A549 treated with CORT108297 at 1 μM for 4 hours (cell line): ENCODE measurements around the gene ADAMTS4. TPM values are rescaled to one million over a fixed set of nuclear protein-coding genes. Genes with fewer than 3 reads are reported as not detected.

Experiments
- total RNA-seq: library from RNA; stranded (reverse); fragments of 200-300 nt; extraction: Qiagen RNA extraction; gene quantifications from 5 replicates; pipeline ENCODE4 v1.2.3, GENCODE V29; 2022

Gene ADAMTS4, protein sequence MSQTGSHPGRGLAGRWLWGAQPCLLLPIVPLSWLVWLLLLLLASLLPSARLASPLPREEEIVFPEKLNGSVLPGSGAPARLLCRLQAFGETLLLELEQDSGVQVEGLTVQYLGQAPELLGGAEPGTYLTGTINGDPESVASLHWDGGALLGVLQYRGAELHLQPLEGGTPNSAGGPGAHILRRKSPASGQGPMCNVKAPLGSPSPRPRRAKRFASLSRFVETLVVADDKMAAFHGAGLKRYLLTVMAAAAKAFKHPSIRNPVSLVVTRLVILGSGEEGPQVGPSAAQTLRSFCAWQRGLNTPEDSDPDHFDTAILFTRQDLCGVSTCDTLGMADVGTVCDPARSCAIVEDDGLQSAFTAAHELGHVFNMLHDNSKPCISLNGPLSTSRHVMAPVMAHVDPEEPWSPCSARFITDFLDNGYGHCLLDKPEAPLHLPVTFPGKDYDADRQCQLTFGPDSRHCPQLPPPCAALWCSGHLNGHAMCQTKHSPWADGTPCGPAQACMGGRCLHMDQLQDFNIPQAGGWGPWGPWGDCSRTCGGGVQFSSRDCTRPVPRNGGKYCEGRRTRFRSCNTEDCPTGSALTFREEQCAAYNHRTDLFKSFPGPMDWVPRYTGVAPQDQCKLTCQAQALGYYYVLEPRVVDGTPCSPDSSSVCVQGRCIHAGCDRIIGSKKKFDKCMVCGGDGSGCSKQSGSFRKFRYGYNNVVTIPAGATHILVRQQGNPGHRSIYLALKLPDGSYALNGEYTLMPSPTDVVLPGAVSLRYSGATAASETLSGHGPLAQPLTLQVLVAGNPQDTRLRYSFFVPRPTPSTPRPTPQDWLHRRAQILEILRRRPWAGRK
- 0.01 TPM in 2 of 5 replicates, not detected in the others for total RNA-seq

DNA sequence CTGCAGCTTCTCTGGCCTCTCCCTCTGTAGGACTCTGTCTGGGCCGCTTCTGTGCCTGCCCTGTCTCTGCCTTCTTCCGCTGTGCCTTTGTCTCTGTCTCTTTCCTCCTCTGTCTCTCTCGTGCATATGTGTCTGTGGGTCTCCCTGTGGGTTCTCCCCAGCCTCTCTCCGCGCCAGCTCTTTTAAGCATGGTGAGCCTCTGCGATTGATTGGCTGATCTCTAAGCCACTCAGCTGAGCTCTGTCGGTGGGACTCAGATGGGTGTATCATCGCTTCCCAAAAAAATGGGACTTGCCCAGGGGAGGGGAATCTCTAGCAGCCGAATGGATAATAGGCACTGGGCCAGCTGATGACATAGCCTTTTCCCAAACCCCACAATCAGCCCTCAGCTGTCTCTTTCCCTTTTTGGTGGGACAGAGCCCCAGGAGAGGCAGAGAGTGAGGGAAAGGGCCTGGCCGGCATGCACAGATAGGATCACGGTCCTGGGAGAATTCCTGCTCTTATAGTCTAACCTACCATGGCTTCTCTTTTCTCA is at the start of gene ADAMTS4:
Gene ADAMTS4 (minus strand): TSS at position 158 of the 535 bp plus-strand sequence. CDS start 427 bp downstream, outside the sequence.

DNA sequence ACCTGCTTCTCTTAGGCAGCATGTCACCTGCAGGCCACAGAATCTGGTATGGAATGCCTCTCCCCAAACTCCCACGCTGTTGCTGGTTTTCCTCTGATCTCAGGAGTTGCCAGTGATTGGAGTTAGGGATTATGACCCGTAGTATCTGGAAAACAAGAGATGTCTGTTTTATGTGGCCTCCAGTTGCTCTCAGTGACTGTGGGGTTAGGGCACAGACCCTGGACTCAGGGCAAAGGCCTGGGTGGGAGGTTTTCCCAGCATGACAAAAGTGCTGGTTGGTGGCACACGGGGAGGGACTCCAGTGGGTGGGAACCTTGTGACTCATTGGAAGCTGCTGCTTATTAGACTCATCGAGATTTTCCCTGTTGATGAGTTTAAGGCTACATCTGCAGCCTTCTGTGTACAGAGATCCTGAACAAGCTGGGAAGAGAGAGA is 39.2 kb upstream of the ADAMTS4 start, which contains the start of gene NR1I3:
Gene NR1I3 (minus strand): TSS at position 165 of the 435 bp plus-strand sequence. CDS start 1,638 bp downstream, outside the sequence.

DNA sequence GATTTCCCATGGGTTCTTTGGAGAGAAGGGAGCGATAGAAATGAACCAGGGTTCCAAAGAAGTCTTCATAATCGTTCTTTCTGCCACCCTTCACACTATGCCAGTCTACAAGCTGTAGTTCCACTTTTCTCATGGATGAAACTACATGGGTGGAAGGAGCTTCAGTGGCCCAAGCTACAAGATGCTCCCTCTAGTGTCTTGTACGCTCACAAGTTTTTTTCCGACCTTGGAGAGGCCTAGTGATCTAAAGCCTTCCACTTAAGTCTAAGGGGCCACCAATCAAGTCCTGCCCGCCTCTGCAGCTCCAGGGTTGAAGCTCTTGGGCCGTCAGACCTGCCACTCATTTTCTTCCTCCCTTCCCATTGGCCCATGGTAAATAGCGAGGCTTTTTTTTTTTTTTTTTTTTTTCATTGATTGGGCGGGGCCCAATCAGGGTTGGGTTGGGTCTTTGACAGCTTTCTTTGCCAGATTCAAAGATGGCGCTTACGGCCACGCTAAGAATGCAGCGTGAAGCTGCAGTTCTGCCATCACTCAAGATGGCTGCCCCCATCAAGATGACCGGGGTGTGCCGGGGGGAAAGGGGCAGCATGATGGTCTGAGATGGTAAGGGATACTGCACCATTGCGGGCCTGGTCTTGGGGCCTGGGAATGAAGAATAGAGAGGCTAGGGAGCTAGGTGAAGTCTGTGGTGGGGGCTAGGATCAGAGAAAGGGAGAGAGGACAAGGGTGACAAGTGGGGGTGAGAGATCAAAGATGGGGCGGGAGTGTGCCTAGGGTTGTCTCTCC is 26.9 kb upstream of the ADAMTS4 start, which contains the start of gene TOMM40L:
Gene TOMM40L (plus strand): TSS at position 527 of the 786 bp plus-strand sequence. CDS start 430 bp downstream, outside the sequence.

DNA sequence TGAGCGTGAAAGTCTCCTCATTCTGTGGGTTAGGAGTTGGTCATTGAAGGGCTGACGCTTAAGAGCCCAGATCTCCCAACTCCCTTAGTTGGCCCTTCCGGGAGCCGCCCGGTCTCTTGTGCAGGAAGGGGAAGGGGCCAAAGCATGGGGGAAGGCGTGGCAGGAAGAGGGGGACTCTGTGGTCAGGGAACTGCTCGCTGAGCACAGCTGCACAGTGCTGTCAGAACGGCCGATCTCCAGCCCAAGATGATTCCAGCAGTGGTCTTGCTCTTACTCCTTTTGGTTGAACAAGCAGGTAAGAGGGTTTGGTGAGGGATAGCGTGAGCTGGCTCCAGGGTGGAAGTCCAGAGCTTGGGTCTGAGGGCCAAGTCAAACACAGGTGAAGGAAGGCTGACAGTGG is 16.2 kb upstream of the ADAMTS4 start, which contains the start of gene FCER1G:
Gene FCER1G (plus strand): TSS at position 220 of the 400 bp plus-strand sequence. CDS start 27 bp downstream, at position 247.

DNA sequence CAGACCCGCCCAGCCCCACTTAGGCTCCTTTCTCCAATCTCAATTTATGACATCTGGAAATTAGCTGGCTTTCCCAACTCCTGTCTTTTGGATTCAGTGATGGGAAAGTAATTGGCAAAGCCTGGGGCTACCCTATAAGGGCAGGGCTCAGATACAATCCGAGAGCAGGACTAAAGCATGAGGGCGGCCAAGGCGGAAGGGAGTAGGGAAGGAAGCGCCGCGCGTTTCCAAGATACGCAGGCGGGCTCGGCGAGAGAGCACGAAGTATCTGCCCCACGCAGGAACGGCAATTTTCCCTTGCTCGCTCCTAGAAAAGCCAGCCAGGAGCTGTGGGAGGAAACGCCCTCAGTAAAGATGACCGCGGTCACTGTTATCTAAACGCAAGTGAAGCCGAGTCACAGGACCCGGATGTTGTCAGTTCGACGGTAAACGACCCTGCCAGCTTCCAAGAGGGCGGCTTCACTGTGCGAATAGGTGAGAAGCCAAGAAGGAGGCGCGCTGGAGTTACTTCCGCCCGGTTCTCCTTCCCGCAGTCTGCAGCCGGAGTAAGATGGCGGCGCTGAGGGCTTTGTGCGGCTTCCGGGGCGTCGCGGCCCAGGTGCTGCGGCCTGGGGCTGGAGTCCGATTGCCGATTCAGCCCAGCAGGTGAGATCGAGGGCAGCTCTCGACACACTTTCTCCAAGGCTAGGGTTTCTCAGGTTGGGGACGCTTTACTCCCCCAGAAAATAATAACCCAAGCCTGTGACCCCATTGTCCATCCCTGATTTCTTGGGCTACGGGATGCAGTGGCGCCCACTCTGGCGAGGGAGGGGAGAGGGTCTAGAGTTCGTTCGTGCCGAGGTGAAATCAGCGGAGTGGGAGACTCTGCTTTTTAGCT is 3.2 kb upstream of the ADAMTS4 start, which contains the start of gene NDUFS2:
Gene NDUFS2 (plus strand): TSS at position 532 of the 877 bp plus-strand sequence. CDS start 19 bp downstream, at position 551.

DNA sequence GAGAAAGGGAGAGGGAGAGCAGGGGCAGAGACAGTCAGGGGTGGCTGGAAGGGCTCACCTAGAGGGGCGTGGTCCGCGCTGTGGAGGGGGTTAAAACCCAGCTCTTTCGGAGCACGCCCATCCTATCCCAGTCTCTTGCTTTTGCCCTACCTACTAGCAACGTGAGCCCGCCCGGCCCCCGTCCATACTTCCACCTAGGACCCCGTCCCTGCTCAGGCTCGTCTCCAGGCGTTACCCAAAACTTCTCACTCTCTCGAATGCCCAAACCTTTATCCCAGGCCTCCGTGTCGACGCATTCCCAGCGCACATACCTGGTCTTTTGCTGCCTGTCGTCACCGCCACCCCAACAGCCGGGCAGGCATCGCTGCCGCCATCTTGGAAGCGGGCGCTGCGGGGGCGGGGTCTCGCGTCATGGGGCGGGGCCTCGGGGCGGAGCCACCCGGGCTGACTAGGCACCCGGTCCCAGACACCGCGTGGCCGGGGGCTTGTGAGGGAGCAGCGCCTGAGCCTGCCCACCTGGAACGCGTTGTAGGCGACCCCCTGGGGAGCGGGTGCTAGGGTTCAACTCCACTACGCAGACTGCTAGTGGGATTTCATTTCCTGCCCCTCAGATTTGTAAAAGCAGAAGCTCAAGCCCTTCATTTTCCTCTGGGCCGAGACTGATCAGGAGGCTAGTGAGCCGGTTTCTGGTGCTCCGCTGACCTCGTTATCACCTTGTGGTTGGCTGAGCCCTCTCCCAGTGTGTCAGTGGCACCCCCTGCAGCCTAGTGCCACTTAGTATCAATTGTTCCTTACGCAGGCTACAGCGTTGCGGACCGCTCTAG is 21.5 kb downstream of the ADAMTS4 start, which contains the start of gene B4GALT3:
Gene B4GALT3 (minus strand): TSS at position 396 of the 824 bp plus-strand sequence. CDS start 1,447 bp downstream, outside the sequence.

DNA sequence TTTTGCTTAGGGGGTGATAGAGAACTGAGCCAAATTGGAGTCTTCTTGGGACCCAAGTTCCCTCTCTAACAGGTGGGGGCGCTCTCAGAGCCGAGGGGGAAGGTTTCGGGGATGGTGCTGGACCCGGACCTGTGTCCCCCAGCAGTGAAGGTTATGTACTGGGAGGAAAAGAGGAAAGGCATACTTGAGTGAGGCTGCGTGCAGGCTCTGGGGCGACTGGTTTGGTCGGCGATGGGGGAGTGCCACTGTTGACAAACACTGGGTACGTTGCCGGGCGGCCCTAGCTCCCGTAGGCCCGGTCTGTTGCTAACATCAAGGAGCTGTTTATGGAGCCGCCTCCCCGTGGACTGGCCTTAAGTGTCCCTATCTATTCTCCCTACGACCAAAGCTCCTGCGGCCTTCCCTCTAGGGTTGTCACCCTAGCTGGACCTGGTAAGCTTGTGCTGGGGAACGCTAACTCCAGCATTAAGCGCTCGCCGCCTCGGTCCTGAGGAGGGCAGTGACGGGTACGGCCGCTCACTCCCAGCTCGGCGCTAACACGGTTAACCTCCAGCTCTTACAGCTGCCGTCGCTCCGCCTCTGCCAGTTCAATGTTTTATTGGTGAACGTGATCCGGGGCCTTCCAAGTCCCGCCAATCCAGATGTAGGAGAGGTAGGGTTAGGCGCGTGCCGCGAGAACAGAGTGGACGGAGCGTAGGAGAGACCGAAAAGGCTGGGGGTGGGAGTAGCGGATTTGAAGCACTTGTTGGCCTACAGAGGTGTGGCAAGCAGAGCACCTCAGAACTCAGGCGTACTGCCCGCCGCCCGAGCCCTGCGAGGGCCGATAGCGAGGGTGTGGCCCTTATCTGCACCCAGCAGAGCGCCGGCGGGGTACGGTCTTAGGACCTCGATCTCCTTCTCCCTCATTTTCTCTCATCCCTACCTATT is 32.8 kb downstream of the ADAMTS4 start, which contains the start of gene PPOX:
Gene PPOX (plus strand): TSS at position 685 of the 927 bp plus-strand sequence. CDS start 422 bp downstream, outside the sequence.

DNA sequence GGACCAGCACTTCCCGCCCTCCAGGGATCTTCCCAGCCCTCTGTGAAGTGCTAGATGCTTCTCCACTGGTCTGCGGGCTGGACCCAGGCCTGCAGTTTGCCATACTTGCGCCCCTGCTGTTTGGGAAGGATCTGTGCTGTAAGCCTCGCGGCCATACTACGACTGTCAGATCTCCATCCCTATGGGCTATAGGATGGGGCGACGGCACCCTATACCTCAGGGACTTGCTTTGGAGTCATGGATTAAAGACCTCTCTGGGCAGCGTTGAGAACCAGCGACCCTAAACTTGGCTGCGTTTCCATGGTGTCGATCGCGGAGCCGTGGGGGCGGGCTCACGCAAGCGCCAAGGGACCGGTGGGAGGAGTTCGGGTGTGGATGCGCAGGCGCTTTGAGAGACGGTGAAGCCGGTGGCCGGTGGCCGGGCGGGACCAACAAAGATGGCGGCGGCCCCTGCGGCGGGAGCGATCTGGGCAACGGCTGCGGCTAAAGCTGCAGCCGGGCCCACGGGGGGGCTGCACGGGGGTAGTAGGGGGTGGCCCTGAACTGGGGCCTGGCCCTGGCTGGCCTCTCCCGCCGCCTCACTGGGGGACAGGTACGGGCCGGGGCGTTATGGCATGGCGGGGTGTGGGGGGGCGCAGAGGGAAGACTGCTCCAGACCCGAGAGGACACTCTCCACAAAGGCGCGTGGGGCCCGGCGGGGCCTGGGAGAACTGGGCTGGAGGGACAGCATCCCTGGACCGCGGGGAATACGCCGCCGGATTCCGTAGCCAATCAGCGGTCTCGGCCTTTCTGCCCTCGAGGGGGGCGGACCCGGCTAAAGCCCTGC is 39.6 kb downstream of the ADAMTS4 start, which contains the start of gene USP21:
Gene USP21 (plus strand): TSS at position 414 of the 826 bp plus-strand sequence. CDS start 1,141 bp downstream, outside the sequence.

DNA sequence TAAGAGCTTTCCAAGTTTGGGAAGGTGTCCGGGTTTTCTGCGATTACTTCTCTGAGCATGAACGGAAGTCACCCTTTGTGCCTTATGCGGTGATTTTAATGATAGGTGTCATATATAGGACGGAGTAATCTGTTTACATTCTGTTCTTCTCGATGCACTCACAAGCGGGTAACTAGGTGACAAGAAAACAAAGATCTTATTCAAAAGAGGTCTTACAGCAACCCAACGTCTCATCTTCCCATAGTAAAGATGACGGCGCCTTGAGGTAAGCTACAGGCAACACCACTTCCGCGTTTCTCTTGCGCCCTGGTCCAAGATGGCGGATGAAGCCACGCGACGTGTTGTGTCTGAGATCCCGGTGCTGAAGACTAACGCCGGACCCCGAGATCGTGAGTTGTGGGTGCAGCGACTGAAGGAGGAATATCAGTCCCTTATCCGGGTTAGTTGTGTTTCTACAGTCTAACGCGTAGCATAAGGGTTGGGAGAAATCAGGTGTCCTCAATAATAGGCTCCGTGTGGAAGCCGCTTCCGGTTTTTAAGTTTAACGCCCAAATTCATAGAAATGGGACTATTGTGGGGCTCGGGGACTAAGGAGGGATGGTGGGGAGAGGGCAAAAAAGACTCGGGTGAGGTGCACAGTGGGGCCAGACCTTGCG is 45.0 kb downstream of the ADAMTS4 start, which contains the start of gene UFC1:
Gene UFC1 (plus strand): TSS at position 297 of the 656 bp plus-strand sequence. CDS start 20 bp downstream, at position 317.

Other genes with a start within 250 kb of the ADAMTS4 start
- gene ITLN2, start 244.2 kb downstream of the ADAMTS4 start, total RNA-seq, result 0.13 to 0.34 TPM (median 0.24 TPM) in 4 of 5 replicates, not detected in the other
- gene F11R, start 177.9 kb downstream of the ADAMTS4 start, total RNA-seq, result 30.7 to 59.9 TPM (median 54.1 TPM) in 5 replicates
- gene TSTD1, start 160.1 kb downstream of the ADAMTS4 start, total RNA-seq, result 0.20 to 0.42 TPM (median 0.29 TPM) in 4 of 5 replicates, not detected in the other
- gene USF1, start 153.1 kb downstream of the ADAMTS4 start, total RNA-seq, result 44.2 to 52.9 TPM (median 51.4 TPM) in 5 replicates
- 0.05 to 0.14 TPM (median 0.07 TPM) in 5 replicates for gene ARHGAP30, start 129.2 kb downstream of the ADAMTS4 start, total RNA-seq
- 1.6 to 1.9 TPM (median 1.8 TPM) in 5 replicates for gene NECTIN4, start 109.5 kb downstream of the ADAMTS4 start, total RNA-seq
- 1.1 to 2.7 TPM (median 1.8 TPM) in 5 replicates for gene KLHDC9, start 100.7 kb downstream of the ADAMTS4 start, total RNA-seq
- gene PFDN2, start 81.0 kb downstream of the ADAMTS4 start, total RNA-seq, result 112 to 136 TPM (median 117 TPM) in 5 replicates
- 29.5 to 35.9 TPM (median 35.1 TPM) in 5 replicates for gene NIT1, start 80.9 kb downstream of the ADAMTS4 start, total RNA-seq
- 27.6 to 33.6 TPM (median 31.9 TPM) in 5 replicates for gene DEDD, start 66.4 kb downstream of the ADAMTS4 start, total RNA-seq
- 84.9 to 147 TPM (median 87.3 TPM) in 5 replicates for gene UFC1, start 45.1 kb downstream of the ADAMTS4 start, total RNA-seq
- gene USP21, start 39.6 kb downstream of the ADAMTS4 start, total RNA-seq, result 19.0 to 27.5 TPM (median 25.0 TPM) in 5 replicates
- 11.1 to 18.1 TPM (median 16.2 TPM) in 5 replicates for gene PPOX, start 32.6 kb downstream of the ADAMTS4 start, total RNA-seq
- gene B4GALT3, start 21.5 kb downstream of the ADAMTS4 start, total RNA-seq, result 24.9 to 30.4 TPM (median 29.2 TPM) in 5 replicates
- 78.3 to 97.7 TPM (median 84.9 TPM) in 5 replicates for gene NDUFS2, start 3.3 kb upstream of the ADAMTS4 start, total RNA-seq
- gene FCER1G, start 16.2 kb upstream of the ADAMTS4 start, total RNA-seq, result 0.16 to 0.36 TPM in 2 of 5 replicates, not detected in the others
- not detected in 5 replicates for gene APOA2, start 24.6 kb upstream of the ADAMTS4 start, total RNA-seq
- gene TOMM40L, start 27.0 kb upstream of the ADAMTS4 start, total RNA-seq, result 9.2 to 11.4 TPM (median 11.3 TPM) in 5 replicates
- gene NR1I3, start 39.1 kb upstream of the ADAMTS4 start, total RNA-seq, result 0.06 to 0.15 TPM (median 0.08 TPM) in 3 of 5 replicates, not detected in the others
- 0.06 to 0.13 TPM (median 0.07 TPM) in 4 of 5 replicates, not detected in the other for gene PCP4L1, start 59.7 kb upstream of the ADAMTS4 start, total RNA-seq
- gene MPZ, start 110.9 kb upstream of the ADAMTS4 start, total RNA-seq, result 0.18 to 0.40 TPM (median 0.30 TPM) in 5 replicates
- 236 to 259 TPM (median 248 TPM) in 5 replicates for gene SDHC, start 115.3 kb upstream of the ADAMTS4 start, total RNA-seq
- gene CFAP126, start 168.8 kb upstream of the ADAMTS4 start, total RNA-seq, result 0.13 to 0.40 TPM (median 0.17 TPM) in 4 of 5 replicates, not detected in the other